T1000 (cell line): ENCODE data around the gene TBX20.
"Not testable (repeated sequence)": the region's sequence is repeated elsewhere in the genome, so short reads cannot be mapped to it uniquely, and the experiment has no call there.

ENCODE experiments used
- DNase-seq: peaks from one replicate; lab custom pipeline; 2025; ENCODE audit warnings: mixed read lengths; lab: John Stamatoyannopoulos, UW

The TBX20 gene

DNA sequence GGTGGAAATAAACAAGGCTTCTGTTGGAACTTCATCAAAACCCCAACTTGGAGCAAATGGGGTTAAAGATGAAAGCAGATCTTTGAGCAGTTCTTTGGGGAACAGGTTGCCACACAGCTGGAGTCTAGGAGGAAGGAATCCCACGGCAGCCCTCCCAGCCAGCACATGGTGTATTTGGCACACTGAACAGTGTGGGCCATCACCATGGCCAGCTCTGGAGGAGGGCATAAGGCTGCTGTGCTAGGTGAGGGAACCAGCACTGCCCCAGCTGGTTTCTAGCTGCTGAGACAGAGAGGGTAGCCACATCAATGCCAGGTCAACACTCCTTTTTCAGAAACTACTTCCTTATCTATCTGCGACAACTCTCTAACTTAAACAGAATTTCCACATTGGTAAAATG is 33.7 kb downstream of the TBX20 start:
- DNase-seq: not testable (repeated sequence)

DNA sequence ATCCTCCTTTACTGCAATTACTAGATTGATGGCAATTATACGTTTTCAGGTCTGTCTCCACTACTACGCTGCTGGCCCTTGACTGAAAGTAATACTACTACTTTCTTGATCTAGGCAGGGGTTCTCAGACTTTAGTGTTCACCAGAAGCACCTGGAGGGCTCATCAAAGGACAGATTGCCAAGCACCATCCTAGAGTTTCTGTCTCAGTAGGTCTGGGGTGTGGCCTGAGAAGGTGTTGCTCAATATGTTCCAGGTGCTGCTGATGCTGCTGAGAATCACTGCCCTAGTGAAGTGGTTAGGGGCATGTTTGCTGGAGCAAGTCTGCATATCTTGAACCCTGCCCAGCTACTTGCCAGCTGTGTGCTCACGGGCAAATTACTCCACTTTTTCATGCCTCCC is 37.9 kb downstream of the TBX20 start:
- DNase-seq: not testable (repeated sequence)

DNA sequence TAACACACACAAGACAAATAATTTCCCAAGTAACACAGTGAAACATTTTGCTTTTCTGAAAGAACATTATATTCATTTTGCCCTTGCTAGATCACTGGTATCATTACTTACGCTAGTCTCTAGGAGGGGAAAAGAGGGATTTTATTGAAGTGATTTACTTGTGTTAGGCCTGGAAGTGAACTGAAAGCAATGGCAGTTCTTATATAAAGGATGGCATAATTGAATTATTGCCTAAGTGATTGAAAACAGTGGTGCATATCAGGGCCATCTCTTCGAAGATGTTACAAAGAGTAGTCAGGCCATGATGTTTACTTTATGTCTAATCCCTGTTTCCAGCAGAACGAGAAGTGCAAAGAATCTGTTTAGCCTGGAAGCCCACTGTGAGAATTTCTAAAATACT is 38.8 kb downstream of the TBX20 start:
- not testable (repeated sequence) for DNase-seq

DNA sequence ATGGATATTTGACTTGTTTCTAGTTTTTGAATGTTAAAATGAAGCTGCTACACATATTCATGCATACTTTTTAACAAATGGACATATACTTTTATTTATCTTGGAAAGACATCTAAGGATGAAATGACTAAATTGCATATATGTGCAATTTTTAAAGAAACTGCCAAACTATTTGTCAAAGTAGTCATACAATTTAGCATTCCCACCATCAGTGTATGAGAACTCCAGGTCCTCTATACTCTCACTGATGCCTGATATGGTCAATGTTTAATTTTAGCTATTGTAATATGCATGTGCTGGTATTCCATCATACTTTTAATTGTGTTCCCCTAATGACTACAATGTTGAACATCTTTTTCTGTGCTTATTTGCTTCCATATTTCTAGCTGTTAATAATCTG is 47.0 kb downstream of the TBX20 start:
- DNase-seq: not testable (repeated sequence)

DNA sequence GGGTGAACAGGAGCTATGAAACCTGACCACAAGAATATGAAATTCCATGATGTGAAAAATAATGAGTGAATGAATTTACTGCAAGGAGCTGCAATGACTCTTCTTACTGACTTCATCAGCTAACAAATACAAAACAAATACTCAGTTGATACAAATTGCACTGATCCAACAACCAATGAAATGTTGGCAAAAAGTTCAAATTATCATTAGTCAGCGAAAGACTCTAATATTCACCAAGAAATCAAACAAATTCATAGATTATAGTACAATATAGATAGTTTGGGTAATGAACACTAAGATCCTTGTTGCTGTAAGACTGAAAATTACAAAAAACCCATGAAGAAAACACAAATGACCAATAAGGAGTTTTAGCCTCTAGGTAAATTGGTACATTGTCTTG is 49.0 kb downstream of the TBX20 start:
- not testable (repeated sequence) for DNase-seq

DNA sequence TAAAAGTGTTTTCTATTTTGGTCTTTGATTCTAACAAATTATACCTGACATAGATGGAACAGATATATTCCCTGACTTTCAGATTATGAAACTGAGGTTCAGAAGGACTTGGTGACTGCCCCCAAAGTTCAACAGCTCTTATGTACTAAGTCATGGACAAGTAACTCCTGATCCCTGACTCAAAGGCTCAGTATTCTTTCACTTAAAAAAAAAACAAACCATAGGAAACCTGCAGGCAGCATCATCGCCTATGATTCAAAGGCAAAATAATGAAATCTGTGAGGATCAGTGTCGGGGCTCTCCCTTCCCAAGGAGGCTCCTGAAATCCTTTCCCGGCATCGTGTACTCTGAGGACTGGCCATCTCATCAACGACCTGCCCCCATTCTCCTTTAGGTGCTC is 49.9 kb downstream of the TBX20 start:
- DNase-seq: not testable (repeated sequence)

DNA sequence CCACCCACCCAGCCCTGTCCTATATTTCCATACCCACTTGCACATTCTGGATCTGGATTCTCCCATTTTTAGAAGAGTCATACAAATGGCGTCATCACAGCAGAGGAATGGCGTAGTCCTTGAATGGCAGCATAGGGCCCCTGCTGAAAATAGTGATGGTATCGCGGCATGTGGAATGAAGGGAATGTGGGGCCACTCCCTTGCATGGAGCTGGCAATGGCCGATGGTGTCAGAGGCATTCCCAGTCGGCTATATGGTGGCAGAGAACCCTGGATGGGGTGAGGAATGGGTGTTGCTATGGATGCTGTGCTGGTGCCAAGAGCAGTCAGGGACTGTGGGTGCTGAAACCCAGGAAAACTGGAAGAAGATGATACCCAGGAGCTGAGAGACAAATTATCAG is 51.5 kb downstream of the TBX20 start:
- DNase-seq: not testable (repeated sequence)

DNA sequence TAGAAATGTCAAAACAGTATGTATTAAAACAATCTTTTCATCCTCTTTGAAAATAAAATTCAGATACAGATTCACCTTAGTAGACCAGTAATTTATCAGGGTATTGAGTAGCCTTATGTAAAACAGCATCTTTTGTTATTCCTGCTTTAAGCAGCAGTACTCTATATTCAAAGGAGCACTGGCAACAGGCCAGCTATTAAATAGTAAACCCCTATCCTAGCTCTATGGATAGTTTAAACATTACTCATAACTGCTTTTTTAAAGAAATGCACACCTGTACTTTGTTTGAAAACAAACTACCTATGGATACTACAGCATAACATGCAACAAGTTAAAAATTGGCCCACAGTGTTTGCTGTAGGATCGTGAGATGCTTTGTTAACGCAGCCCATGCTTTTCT is 53.7 kb downstream of the TBX20 start:
- DNase-seq: not testable (repeated sequence)

DNA sequence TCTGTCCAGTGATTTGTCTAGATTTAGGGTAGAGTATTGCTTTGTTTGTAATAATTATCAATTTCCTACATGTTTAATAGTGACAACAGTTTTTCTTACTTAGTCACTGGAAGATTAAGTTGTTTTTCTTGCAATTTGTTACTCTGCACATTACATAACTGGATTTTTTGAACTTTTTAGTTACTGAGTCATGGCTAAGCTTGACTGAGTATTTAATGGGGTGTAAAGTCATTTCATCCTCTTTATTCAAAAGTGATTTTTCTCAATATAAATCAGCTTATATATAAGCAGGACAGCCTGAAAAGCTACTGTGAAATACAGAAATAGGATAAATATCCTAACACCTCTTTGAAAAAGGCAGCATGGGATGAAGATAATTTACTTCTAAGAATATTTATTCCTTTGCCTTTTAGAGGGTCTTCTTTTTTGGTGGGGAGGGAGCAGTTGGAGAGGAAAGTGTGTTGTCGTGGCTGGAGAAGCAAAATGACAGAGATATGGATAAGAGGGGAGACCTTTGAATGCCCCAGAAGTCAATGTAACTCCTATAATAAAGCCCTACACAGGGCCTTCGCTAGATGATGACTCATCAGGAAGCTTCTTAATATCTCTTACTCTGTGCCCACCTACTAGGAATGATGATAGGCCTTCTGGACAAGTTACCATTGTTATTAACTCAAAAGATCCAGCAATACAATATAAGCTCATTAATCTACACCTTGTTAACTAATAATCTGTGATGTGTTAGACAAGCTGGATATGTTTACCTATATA is 55.3 kb downstream of the TBX20 start:
- DNase-seq: not testable (repeated sequence)

DNA sequence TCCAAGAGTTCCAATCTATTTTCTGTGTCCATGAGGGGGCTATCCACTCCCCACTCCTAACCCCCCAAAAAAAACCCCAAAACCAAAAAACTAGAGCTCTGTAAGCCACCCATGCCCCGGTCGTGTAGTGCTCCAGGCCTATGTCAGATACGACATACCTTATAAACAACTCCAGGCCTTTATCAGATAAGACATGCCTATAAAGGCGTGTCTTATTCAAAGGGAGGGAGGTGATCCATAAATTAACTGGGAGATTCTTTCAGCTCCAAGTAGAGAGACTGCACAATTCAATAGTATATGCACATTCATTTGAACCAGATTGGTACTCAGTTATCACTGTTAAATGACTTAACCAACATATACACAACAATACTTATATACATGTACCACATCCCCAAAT is 62.3 kb downstream of the TBX20 start:
- not testable (repeated sequence) for DNase-seq

DNA sequence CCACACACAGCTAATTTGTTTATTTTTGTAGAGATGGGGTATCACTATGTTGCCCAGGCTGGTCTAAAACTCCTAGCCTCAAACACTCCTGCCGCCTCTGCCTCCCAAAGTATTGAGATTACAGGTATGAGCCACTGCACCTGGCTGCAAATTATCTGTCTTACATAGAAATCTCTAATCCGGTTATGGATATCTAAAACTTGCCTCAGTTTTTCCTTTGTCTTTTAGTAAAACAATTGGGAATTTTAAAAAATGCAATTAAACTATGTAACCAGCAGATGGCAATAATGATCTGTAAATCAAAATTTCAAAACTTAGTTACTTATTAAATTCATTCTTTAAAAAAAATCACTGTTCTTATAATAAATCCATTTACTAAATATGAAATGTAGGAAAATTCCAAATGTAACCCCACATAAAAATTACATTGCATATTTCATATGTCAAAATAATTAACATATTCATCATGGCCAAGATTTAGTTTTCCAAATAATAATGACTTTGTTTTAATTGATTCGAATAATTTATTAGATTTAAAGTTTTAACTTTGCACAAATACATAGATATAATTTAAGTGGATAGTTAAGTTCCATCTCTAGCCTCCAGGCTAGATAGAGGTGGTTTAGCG is 63.6 kb downstream of the TBX20 start:
- not testable (repeated sequence) for DNase-seq

DNA sequence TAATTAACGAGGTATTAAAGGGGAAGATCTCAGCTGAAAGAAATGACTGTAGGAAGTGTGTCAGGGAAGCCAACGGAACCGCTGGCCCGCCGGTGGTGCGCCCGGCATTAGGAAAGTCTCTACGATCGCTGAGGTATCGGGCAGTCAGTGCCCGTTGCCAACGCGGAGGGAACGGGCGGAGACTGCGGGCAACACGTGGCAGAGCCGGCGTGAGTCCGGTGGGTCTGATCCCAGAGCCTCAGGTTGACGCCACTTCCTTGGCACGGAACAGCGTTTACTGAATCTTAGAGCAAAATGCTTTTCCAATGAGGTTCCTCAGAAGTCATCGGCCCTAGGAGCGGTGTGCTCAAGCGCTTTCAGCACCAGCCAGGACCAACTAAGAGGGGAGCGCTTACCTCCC is 67.1 kb downstream of the TBX20 start:
- not testable (repeated sequence) for DNase-seq

DNA sequence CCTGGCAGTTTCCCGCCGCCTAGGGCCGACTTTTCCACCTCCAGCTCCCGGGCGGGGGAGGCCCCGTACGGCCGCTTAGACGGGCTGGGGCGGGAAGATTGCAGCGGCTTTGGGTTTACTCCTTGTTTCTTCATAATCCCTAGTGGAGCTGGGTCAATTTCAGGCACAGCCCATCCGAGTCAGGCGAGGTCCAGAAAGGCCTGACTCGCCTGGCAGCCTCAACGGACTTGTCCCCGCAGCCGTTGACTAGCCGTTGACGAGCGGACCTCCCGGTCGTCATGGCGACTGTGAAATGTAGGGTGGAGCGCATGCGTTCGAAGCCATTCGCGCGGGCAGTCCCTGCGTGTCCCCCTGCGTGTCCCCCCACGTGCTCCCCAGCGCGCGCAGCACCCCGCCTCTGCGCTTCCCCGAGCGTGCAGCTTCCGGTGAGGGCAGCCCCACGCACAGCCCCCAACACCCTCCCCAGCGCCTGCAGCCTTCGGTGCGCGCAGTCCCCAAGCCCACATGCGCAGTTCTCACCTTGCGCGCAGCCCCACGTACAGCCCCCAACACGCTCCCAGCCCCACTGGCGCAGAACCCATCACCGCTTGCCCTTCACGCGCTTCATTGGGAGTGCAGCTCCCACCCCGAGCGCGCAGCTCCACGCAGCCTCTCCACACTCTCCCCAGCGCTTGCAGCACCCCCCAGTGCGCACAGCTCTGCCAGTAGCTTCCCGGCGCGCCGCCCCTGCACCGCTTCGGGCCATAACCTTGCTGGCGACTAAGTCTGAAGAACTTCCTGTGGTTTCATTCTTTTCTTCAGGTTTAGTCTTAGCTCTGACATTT is 67.8 kb downstream of the TBX20 start:
- DNase-seq: peak; percentile 56

DNA sequence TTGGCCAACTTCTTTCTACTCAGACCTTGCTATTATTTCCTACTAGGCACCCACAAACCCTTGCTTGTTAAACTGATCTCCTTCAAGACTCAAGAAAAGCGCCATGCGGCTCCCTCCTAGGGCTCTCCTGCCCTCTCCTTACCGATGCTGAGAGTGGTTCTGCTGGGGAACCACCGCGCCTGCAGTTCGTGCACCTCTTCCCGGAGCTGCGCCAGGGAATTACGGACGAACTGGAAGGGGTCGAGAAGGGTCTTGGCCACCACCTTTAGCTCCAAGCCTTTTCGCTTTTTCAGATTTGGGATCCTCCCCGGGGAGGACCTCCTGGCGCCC is 68.4 kb downstream of the TBX20 start:
- not testable (repeated sequence) for DNase-seq

DNA sequence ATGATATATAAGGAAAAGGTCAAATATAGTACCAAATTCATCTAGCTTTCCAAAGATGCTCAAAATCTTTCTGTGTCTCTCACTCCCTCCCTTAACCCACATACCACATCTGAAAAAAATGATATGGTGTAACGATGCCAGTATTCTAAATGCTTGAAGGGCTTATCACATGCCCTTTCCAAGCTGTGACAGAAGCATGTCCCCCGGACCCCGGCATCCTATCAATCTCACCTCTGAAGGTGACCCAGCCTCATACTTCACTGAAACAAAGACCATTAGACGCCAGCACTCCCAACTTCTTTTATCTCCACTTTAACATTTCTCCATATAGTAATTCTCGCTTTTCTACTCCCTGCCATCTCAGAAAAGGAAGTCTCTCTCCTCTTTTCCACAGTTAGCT is 68.9 kb downstream of the TBX20 start:
- not testable (repeated sequence) for DNase-seq

DNA sequence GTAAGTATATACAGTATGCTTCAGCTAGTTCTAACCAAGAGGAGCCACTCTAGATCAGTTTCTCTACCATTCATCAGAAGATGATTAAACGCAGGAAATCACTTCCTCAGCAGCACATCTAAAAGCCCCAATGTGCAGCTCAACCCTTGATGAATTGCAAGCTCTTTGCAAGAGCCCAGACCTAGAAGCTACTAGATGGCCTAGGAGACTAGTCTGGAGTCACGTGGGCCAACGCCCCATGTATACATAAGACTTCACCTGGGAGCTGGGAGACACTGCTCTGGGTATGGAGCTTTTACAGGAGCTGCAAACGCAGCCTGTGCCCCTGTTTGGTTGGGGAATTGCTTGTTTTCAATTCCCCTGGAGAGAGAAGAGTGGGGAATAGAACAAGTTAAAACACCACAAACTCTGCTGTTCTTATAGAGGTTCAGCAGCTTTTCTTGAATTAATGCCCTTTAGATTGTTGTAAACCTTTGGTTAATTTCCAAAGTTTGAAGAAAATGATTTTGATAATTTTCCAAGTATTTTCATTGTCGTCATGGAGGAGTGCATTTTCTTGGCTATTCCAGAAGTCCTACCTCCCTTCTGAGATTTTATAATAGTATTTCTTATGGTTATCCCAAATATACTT is 69.9 kb downstream of the TBX20 start:
- DNase-seq: not testable (repeated sequence)

DNA sequence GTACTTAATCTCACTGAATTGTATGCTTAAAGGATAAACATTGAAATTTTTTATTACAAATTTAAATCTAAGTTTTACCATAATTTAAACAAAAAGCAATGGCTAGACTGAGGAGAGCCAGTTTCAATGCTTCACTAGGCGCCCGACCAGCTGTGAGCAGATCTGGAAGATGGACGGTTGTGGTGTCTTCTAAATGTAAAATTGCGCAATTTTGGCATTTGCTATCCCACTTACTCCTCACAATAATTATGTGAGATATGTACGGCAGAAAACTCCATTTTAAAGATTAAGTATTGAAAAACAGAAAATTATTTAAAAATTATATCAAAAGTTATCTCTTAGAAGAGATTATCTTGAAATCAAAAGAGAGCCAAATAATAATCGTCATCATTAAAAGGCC is 73.2 kb downstream of the TBX20 start:
- DNase-seq: not testable (repeated sequence)

DNA sequence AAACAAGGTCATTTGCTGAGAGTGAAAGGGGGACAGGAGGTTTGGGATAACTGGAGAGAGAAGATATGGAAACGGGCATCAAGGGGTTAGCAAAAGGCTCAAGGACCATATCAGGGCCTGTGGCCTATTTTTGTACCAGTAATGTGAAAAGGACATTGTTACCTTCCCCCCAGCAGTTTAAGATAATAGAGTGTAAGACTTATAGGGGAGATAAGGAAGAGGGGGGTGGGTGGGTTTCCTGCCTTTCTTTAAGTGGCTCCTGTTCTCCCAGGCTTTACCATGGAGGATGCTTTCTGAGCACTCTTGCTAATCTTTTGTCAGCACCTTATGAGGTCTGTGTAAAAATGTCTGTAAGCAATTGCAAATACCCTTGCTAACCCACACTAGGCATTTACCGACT is 80.7 kb downstream of the TBX20 start:
- not testable (repeated sequence) for DNase-seq

DNA sequence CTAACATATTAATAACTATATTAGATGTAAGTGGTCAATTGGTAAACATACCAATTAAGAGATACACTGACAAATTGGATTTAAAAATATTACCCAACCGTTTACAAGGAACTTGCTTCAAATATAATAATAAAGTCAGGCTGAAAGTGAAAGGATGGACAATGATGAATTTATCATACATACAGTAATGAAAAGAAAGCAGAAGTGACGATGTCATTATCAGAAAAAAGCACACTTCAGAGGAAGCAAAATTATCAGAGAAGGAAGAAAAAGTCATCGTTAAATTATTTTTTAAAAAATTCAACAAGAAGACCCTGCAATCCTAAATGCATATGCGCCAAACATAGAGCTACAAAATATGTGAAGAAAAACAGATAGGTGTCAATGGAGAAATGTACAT is 81.8 kb downstream of the TBX20 start:
- not testable (repeated sequence) for DNase-seq

DNA sequence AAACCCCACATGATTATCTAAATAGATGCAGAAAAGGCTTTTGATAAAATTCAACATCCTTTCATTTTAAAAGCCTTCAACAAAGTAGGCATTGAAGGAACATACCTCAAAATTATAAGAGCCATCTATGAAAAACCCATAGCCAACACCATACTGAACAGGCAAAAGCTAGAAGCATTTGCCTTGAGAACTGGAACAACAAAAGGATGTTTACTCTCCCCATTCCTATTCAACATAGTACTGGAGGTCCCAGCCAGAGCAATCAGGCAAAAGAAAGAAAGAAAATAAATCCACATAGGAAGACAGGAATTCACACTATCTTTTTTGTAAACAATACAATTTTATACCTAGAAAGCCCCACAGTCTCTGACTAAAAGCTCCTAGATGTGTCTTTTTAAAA is 86.2 kb downstream of the TBX20 start:
- not testable (repeated sequence) for DNase-seq

DNA sequence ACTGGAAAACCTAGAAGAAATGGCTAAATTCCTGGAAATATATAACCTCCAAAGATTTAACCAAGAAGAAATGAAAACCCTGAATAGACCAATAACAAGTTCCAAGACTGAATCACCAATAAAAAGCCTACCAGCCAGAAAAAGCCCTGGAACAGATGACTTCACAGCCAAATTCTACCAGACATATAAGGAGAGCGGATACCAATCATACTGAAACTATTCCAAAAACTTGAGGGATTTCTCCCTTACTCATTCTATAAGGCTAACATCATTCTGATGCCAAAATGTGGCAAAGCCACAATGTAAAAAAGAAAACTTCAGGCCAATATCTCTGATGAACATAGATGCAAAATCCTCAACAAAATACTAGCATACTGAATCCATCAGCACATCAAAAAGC is 86.7 kb downstream of the TBX20 start:
- not testable (repeated sequence) for DNase-seq

DNA sequence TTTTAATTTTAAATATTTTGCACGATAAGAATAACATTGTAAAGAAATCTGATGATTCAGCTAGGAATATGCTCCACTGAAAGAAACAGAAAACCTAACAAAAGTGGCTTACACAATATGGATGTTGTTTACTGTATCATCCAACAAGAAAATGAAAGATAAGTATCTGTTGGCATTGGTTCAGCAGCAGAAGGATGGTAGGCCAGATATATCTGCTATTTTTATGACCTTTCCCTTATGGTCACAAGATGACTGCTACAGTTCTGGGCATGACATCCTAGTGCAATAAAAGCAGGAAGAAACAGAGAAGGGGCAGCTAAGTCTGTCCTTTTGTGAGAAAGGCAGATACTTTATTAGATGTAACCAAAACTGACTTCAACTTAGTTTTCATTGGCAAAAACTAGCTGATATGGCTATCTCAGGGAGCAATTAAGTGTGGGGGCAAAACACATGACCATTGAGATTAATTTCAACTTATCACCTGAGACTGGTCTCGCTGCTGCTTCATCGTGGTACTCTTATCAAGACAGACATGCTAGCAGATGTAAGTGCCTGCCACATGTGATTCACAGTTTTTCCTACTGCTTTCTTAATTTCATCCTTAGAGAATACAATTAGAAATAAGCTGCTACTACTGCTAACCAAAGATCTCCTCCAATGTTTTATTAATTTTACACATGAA is 92.7 kb downstream of the TBX20 start:
- DNase-seq: not testable (repeated sequence)
